Thymus (tissue), 11 donors: Measurements from ENCODE around the gene EHD2. TPM values are rescaled to one million over a fixed set of nuclear protein-coding genes. Genes with fewer than 3 reads are reported as not detected.
"Not testable (repeated sequence)": the region's sequence is repeated elsewhere in the genome, so short reads cannot be mapped to it uniquely, and the experiment has no call there.

Source experiments
- DNase-seq, 9 donors: peaks; one replicate each; pipeline ENCODE4 v3.0.0-alpha.2; 2013; ENCODE audit warnings: low spot score in 9 of 9, low read depth in 6 of 9, missing footprints in 1 of 9
- H3K27ac ChIP-seq, 2 donors: one replicate each; pipeline ENCODE4 v1.5.1; 2013; ENCODE audit warnings: control low read depth in 1 of 2, low read depth in 1 of 2, low read length in 1 of 2, mild to moderate bottlenecking in 1 of 2, moderate library complexity in 1 of 2
- H3K27me3 ChIP-seq, 2 donors: one replicate each; pipeline ENCODE4 v1.5.1; 2013; ENCODE audit warnings: low read length in 1 of 2; ENCODE audit not compliant: control insufficient read depth in 2 of 2, insufficient read depth in 1 of 2
- H3K36me3 ChIP-seq, 2 donors: one replicate each; pipeline ENCODE4 v1.5.1; 2013; ENCODE audit warnings: low read length in 1 of 2, mild to moderate bottlenecking in 1 of 2, moderate library complexity in 1 of 2; ENCODE audit not compliant: control insufficient read depth in 2 of 2, insufficient read depth in 2 of 2
- H3K4me1 ChIP-seq, 2 donors: one replicate each; pipeline ENCODE4 v1.5.1; 2013; ENCODE audit warnings: low read length in 2 of 2; ENCODE audit not compliant: control insufficient read depth in 2 of 2, insufficient read depth in 2 of 2
- H3K4me3 ChIP-seq, 2 donors: one replicate each; pipeline ENCODE4 v1.5.1; 2013; ENCODE audit warnings: low read length in 2 of 2, control low read depth in 1 of 2, mild to moderate bottlenecking in 1 of 2
- H3K9me3 ChIP-seq, 2 donors: one replicate each; pipeline ENCODE4 v1.5.1; 2013; ENCODE audit warnings: low read length in 1 of 2, mild to moderate bottlenecking in 1 of 2; ENCODE audit not compliant: control insufficient read depth in 2 of 2, insufficient read depth in 1 of 2
- WGBS: extraction: QIAGEN DNeasy Blood & Tissue Kit; methylation state at CpG from one replicate; pipeline ENCODE4 v1.1.7; 2013; 5-methylcytosine and 5-hydroxymethylcytosine counted together
- polyA plus RNA-seq: library from polyadenylated mRNA; stranded (reverse); fragments of 200-250 nt; gene quantifications from one replicate; pipeline ENCODE4 v1.2.3, GENCODE V29; 2013
- total RNA-seq: library from RNA; stranded (reverse); fragments of 120-200 nt; gene quantifications from one replicate; pipeline ENCODE4 v1.2.4, GENCODE V29; 2013
- donor health status: healthy.

EHD2 gene
- total and polyA plus RNA-seq, 2 donors, result 1.9 to 14.2 TPM

DNA sequence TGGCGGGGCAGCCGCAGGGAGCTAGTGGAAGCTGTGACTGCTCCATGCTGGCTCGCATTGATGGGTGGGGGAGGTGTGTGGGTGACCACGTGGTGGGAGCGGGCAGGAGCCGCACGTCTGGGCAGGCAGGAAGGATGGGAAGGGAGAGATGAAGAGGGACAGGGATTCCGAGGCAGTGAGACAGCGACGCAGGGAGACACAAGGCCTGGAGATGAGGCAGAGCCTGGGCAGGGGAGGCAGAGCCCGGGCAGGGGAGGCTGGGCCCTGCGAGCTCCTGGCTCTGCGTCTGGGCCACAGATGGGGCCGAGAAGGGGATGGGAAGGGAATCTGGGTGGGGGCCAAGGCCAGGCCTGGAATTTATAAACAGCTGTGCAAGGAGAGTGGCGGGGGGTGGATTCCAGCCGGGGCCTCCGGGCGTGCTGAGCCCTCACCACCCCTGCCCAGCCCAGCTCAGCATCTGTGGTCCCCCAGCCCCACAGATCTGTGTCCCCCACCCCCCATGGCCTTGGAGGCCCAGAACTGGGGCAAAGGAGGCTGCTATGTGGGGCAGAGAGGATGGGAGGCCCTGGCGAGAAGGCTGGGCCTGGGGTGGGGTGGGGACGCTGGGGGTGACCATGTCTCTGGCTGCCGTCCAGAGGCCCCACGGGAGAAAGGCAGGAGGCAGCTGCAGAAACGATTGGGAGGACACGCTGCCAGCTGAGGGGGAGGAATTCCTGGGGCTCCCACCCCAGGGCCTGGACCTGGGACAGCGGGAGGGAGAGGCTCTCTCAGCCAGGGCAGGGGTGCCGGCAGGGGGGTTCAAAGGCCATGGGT, 6.0 kb downstream of the EHD2 start:
- no peak for DNase-seq
- H3K9me3 ChIP-seq, result peaks cover 0 to 4% of the 10 kb centered on the region in 2 donors
- H3K4me3 ChIP-seq, result no peak overlapping the region
- peak overlapping the region; percentile 53 to 64 for H3K27ac ChIP-seq
- H3K36me3 ChIP-seq, result no peaks in the 10 kb centered on the region
- H3K4me1 ChIP-seq, result peaks cover 0 to 4% of the 10 kb centered on the region in 2 donors
- peaks cover 0 to 2% of the 10 kb centered on the region in 2 donors for H3K27me3 ChIP-seq
- 89% methylated on average over 26 of the region's 26 CpGs for WGBS

DNA sequence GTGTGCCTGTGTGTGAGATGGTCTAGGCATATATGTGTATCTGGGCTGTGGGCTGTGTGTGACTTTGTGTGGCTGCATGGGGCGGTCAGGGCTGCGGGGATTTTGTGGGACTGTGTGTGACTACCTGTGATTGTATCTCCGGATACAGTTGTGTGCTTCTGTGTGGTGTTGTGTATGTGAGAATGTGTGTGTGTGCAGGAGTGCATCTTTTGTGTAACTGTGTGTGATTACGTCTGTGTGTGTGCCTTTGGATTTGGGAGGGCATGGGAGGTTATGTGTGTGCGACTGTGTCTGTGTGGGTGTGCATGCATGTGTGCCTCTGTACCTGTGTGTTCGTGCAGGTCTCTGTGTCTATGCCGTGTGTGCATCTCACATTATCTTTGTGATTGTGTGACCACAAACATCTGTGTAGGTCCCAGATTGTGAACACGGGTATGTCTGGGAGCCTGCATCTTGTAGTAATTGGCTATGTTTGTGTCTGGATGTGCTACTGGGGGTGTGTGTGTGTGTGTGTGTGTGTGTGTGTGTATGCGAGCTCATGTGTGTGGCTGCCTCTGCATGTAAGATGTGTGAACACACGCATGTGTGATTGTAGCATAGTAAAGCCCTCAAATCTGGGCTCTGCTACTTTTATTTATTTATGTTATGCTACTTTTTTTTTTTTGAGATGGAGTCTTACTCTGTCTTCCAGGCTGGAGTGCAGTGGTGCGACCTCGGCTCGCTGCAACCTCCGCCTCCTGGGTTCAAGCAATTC, 7.6 kb downstream of the EHD2 start:
- Histone ChIP-seq H3K36me3 (no peaks in the 10 kb centered on the region), H3K4me3 (no peak overlapping the region), H3K27me3 (no peaks in the 10 kb centered on the region), H3K27ac (no peak overlapping the region), H3K4me1 (peaks cover 0 to 4% of the 10 kb centered on the region in 2 donors), H3K9me3 (no peaks in the 10 kb centered on the region)
- WGBS, result 93% methylated on average over 14 of the region's 14 CpGs
- no peak for DNase-seq

DNA sequence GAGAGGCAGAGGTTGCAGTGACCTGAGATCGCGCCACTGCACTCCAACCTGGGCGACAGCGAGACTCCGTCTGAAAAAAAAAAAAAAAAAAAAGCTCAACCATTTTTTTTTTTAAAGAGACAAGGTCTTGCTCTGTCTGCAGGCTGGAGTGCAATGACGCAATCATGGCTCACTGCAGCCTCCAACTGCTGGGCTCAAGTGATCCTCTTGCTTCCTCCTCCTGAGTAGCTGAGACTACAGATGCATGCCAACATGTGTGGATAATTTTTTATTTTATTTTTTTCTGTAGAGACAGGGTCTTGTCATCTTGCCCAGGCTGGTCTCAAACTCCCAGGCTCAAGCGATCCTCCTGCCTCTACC, 10.3 kb downstream of the EHD2 start:
- H3K4me3 ChIP-seq, result no peak overlapping the region
- no peak for DNase-seq
- H3K4me1 ChIP-seq, result peaks cover 0 to 4% of the 10 kb centered on the region in 2 donors
- H3K36me3 ChIP-seq, result no peaks in the 10 kb centered on the region
- no peaks in the 10 kb centered on the region for H3K27me3 ChIP-seq
- H3K27ac ChIP-seq, result no peak overlapping the region
- no peaks in the 10 kb centered on the region for H3K9me3 ChIP-seq
- 40% methylated on average over 7 of the region's 7 CpGs for WGBS

DNA sequence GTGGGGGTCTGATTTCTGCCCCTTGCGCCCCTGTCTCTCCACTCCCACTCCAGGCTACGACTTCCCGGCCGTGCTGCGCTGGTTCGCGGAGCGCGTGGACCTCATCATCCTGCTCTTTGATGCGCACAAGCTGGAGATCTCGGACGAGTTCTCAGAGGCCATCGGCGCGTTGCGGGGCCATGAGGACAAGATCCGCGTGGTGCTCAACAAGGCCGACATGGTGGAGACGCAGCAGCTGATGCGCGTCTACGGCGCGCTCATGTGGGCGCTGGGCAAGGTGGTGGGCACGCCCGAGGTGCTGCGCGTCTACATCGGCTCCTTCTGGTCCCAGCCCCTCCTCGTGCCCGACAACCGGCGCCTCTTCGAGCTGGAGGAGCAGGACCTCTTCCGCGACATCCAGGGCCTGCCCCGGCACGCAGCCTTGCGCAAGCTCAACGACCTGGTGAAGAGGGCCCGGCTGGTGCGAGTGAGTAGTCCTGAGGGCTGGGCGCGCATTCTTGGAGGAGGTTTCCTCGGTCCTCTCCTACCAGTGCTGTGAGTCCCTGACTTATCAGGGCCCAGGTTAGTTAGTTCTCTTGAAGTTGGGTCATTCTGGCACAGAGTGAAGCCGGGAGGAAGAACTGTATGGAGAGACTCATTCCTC, 12.7 kb downstream of the EHD2 start:
- Histone ChIP-seq H3K27me3 (peaks cover 0 to 21% of the 10 kb centered on the region in 2 donors), H3K4me1 (peaks cover 10 to 22% of the 10 kb centered on the region in 2 donors), H3K27ac (peak overlapping the region in 1 of 2 donors; percentile 54), H3K9me3 (no peaks in the 10 kb centered on the region), H3K4me3 (no peak overlapping the region), H3K36me3 (no peaks in the 10 kb centered on the region)
- WGBS, result 97% methylated on average over 48 of the region's 48 CpGs
- no peak for DNase-seq

DNA sequence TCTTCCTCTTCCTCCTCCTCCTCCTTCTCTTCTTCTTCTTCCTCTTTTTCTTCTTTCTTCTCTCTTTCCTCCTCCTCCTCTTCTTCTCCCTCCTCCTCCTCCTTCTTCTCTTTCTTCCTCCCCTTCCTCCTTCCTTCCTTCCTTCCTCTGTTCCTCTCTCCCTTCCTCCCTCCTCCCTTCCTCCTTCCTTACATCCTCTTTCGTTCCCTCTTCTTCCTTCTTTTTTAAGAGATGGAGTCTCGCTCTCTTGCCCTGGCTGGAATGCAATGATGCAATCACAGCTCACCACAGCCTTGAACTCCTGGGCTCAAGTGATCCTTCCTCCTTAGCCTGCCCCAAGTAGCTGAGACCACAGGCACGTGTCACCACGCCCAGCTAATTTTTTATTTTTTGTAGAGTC, 13.2 kb downstream of the EHD2 start:
- no peak overlapping the region for H3K4me3 ChIP-seq
- H3K36me3 ChIP-seq, result no peaks in the 10 kb centered on the region
- WGBS, result 94% methylated on average over 4 of the region's 4 CpGs
- H3K9me3 ChIP-seq, result no peaks in the 10 kb centered on the region
- H3K27ac ChIP-seq, result peak overlapping the region in 1 of 2 donors; percentile 52
- peaks cover 10 to 22% of the 10 kb centered on the region in 2 donors for H3K4me1 ChIP-seq
- H3K27me3 ChIP-seq, result peaks cover 0 to 22% of the 10 kb centered on the region in 2 donors
- no peak for DNase-seq

DNA sequence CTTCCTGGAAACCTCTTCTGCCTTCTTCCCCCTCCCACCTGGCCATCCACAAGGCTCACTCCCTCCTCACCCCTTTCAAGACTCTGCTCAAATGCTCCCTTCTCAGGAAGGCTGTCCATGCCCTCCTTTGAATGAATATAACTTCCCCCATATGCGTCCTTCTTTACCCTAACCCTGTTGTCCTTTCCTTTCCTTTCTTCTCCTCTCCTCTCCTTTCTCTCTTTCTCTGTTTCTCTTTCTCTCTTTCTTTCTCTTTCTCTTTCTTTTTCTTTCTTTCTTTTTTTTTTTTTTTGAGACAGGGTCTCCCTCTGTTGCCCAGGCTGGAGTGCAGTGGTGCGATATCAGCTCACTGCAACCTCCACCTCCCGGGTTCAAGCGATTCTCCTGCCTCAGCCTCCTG, 15.1 kb downstream of the EHD2 start:
- H3K4me1 ChIP-seq, result peaks cover 10 to 18% of the 10 kb centered on the region in 2 donors
- H3K27me3 ChIP-seq, result peaks cover 0 to 22% of the 10 kb centered on the region in 2 donors
- not testable (repeated sequence) for H3K36me3 ChIP-seq, DNase-seq, H3K9me3 ChIP-seq, H3K27ac ChIP-seq, H3K4me3 ChIP-seq
- WGBS, result 85% methylated on average over 4 of the region's 4 CpGs

DNA sequence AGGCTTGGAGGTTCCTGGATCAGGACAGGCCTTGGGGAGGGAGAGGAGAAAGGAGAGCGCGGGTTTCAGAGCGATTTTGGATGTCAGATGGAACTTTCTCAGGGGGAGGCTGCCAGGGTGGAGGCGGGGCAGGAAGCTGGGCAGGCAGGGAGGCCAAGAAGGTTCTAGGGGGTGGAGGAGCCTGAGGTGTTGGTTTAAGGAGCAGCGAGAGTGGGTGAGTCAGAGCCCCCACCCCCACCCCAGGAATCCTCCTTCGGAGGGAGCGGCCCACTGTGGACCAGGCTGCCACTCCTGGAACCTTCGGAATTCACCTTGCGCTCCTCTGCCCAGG, 16.2 kb downstream of the EHD2 start:
- peaks cover 0 to 22% of the 10 kb centered on the region in 2 donors for H3K27me3 ChIP-seq
- H3K4me3 ChIP-seq, result peak overlapping the region; percentile 32 to 42
- H3K9me3 ChIP-seq, result no peaks in the 10 kb centered on the region
- no peaks in the 10 kb centered on the region for H3K36me3 ChIP-seq
- H3K4me1 ChIP-seq, result peaks cover 10 to 18% of the 10 kb centered on the region in 2 donors
- H3K27ac ChIP-seq, result peak overlapping the region; percentile 36 to 43
- WGBS, result 7% methylated on average over 9 of the region's 9 CpGs
- DNase-seq, result no peak

DNA sequence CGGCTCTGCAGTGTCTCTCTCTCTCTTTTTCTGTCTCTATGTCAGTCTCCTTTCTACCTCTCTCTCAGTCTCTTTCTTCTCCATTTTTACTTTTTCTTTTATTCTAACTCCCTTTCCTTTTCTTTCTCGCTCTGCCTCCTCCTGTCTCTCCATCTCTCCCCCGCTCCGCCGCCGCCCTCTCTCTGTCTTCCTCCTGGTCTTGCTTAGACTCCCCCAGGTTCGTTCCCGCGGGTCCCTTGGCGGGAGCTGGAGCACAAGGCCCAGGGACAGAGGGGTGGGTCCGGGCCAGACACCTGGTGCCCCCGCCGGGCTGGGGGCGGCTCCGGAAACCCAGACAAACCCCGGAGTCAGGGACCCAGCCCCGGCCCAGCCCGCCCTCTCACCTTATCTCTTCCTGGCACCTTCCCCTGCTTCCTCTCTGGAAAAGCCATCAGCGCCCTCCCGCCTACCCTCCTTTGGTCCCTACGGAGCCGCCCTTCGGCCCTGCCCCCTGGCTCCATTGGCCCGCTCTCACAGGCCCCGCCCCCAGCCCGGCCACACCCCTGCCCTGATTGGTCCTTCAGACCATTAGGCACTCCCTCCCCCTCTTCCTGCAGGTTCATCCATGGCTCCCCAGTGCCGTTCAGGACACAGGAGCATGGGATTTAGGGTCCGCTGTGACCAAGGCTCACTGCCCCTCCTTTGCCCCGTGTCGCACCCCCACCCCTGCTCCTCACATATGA, 16.7 kb downstream of the EHD2 start:
- Histone ChIP-seq H3K36me3 (no peaks in the 10 kb centered on the region), H3K27me3 (peaks cover 0 to 22% of the 10 kb centered on the region in 2 donors), H3K27ac (peak overlapping the region; percentile 24 to 69), H3K4me1 (peaks cover 10 to 18% of the 10 kb centered on the region in 2 donors), H3K9me3 (no peaks in the 10 kb centered on the region), H3K4me3 (peak overlapping the region; percentile 32 to 42)
- DNase-seq, result peak in 1 of 9 donors; percentile 46
- 8% methylated on average over 30 of the region's 30 CpGs for WGBS
